K562 (cell line): ENCODE data around the gene TUBB6. TPM values are rescaled to one million over a fixed set of nuclear protein-coding genes. Genes with fewer than 3 reads are reported as not detected.

Source experiments
- BHLHE40 ChIP-seq: IDR thresholded peaks from 2 replicates; pipeline ENCODE4 v1.6.1; 2011; ENCODE audit warnings: low read length, improper control_type of control experiment
- CREB3 ChIP-seq: fragments of 450-650 bp; conservative IDR thresholded peaks from 2 replicates; pipeline ENCODE4 v1.6.1; 2016; ENCODE audit warnings: missing genetic modification characterization, low read depth, mild to moderate bottlenecking, missing compliant biosample characterization, moderate library complexity
- CXXC5 ChIP-seq: fragments of 250-450 bp; sonication (Bioruptor Pico); IDR thresholded peaks from 2 replicates; pipeline ENCODE4 v1.8.0; 2022; ENCODE audit warnings: inconsistent platforms, mild to moderate bottlenecking, moderate library complexity
- DACH1 ChIP-seq: fragments of 450-650 bp; IDR thresholded peaks from 2 replicates; pipeline ENCODE4 v1.6.1; 2018; ENCODE audit not compliant: partially characterized antibody
- ETV1 ChIP-seq: fragments of 450-650 bp; conservative IDR thresholded peaks from 2 replicates; pipeline ENCODE4 v1.6.1; 2016; ENCODE audit warnings: missing genetic modification characterization, control low read depth, low read depth, missing compliant biosample characterization
- FOXM1 ChIP-seq, 2 experiments: fragments of 450-650 bp in 1 of 2; sonication (generic) in 1 of 2; formaldehyde crosslinking in 1 of 2; IDR thresholded peaks; 2 replicates each; pipeline versions ENCODE4 v1.6.1 to v1.9.0; 2017 to 2022; ENCODE audit warnings: low read depth in 2 of 2, mild to moderate bottlenecking in 2 of 2, missing genetic modification reagents in 1 of 2, moderate library complexity in 1 of 2
- GABPB1 ChIP-seq: sonication (generic); formaldehyde crosslinking; IDR thresholded peaks from 2 replicates; pipeline ENCODE4 v1.8.0; 2022; ENCODE audit warnings: mild to moderate bottlenecking, missing genetic modification reagents
- GATA2 ChIP-seq: sonication (generic); formaldehyde crosslinking; IDR thresholded peaks from 2 replicates; pipeline ENCODE4 v1.4.0; 2020; ENCODE audit warnings: mild to moderate bottlenecking, missing genetic modification reagents
- HMBOX1 ChIP-seq: sonication (generic); IDR thresholded peaks from 2 replicates; pipeline ENCODE4 v1.6.1; 2016
- ILK ChIP-seq: fragments of 450-650 bp; IDR thresholded peaks from 2 replicates; pipeline ENCODE4 v1.6.1; 2016; ENCODE audit warnings: missing genetic modification characterization, low read depth, mild to moderate bottlenecking, missing compliant biosample characterization, moderate library complexity, borderline replicate concordance
- IRF9 ChIP-seq: fragments of 450-650 bp; IDR thresholded peaks from 2 replicates; pipeline ENCODE4 v1.6.1; 2016; ENCODE audit warnings: missing biosample characterization, missing genetic modification characterization
- KLF10 ChIP-seq: fragments of 250-450 bp; sonication (Bioruptor Pico); IDR thresholded peaks from 2 replicates; pipeline ENCODE4 v1.6.1; 2021; ENCODE audit warnings: matching md5 sums
- NCOR1 ChIP-seq: fragments of 450-650 bp; IDR thresholded peaks from 2 replicates; pipeline ENCODE4 v1.6.1; 2016; ENCODE audit warnings: mild to moderate bottlenecking, moderate library complexity
- NR3C1 ChIP-seq: sonication (generic); formaldehyde crosslinking; IDR thresholded peaks from 2 replicates; pipeline ENCODE4 v1.8.1; 2022; ENCODE audit warnings: missing genetic modification reagents
- PTRF ChIP-seq: fragments of 450-650 bp; IDR thresholded peaks from 2 replicates; pipeline ENCODE4 v1.6.1; 2016; ENCODE audit warnings: mild to moderate bottlenecking, missing genetic modification characterization, missing compliant biosample characterization
- TRIM24 ChIP-seq, 2 experiments: fragments of 450-650 bp; IDR thresholded peaks; 2 replicates each; pipeline ENCODE4 v1.6.1; 2016
- ZNF407 ChIP-seq: fragments of 450-650 bp; IDR thresholded peaks from 2 replicates; pipeline ENCODE4 v1.6.1; 2016; ENCODE audit warnings: low read depth
- polyA plus RNA-seq, 8 experiments: library from polyadenylated mRNA; depleted of rRNA in 4 of 8; stranded (reverse) in 5 of 8; unstranded in 3 of 8; fragments of >200 nt; fragmentation: Nextera tagmentation in 2 of 8; fragmentation: Illumina TruSeq in 1 of 8; extraction: Ambion mirVana in 2 of 8; extraction: Trizol in 1 of 8; gene quantifications; 2 replicates each; pipeline versions ENCODE4 v1.2.1 to v1.2.3, GENCODE V29; 2011 to 2014; ENCODE audit warnings: inconsistent platforms in 1 of 8, missing spikeins in 1 of 8
- total RNA-seq, 7 experiments: library from RNA; depleted of rRNA in 6 of 7; stranded (reverse); fragments of >200 nt in 6 of 7; fragmentation: Illumina TruSeq in 2 of 7; extraction: Trizol in 2 of 7; gene quantifications; 2 replicates each; pipeline versions ENCODE4 v1.2.1 to v1.2.3, GENCODE V29; 2011 to 2021; ENCODE audit warnings: low replicate concordance in 1 of 7

Gene TUBB6
- total and polyA plus RNA-seq, 9 of the 15 experiments (the other 6 are each of a cell fraction or from before 2014, with no cell fraction given): 43.9 to 404 (median 81.1) TPM

GRCh38 chr18:12302391-12303147 lies 5.5 kb upstream of the TUBB6 start (continued):
- TF ChIP-seq FOXM1 (IDR thresholded peaks at IDR 0.05; ENCODE audit: low read depth) (peak; percentile 62; the same call in 1 of the 2 replicates), FOXM1 (CRISPR knock-in tag; IDR thresholded peaks at IDR 0.05; ENCODE audit: low read depth) (no peak), HMBOX1 (no peak), GABPB1 (no peak), ZNF407 (no peak), KLF10 (no peak), GATA2 (peak; percentile 89), CREB3 (tag) (peak; percentile 48; the same call in 1 of the 2 replicates), NR3C1 (CRISPR knock-in tag) (0 out of 2 replicates have a peak, but pooled peaks have one; percentile 38), ILK (no peak), CXXC5 (CRISPR knock-in tag) (peak; percentile 80; the same call in 1 of the 2 replicates), BHLHE40 (peak; percentile 18; the same call in 1 of the 2 replicates), PTRF (no peak), NCOR1 (peak; percentile 89), IRF9 (tag) (0 out of 2 replicates have a peak, but pooled peaks have one; percentile 21), ETV1 (tag) (no peak), DACH1 (peak; percentile 35), TRIM24 (IDR thresholded peaks at IDR 0.05) (peak; percentile 72 to 80; a peak in 3 of 4 replicates)
